Astrocyte (in vitro differentiated cells and primary cell): ENCODE results near the gene CDK17.

Experiments used
- CTCF ChIP-seq: IDR thresholded peaks from 2 replicates; pipeline ENCODE4 v1.5.1; 2011; ENCODE audit warnings: low read depth, mild to moderate bottlenecking, inconsistent platforms, low read length, moderate library complexity; ENCODE audit not compliant: insufficient read depth
- EZH2 ChIP-seq: IDR thresholded peaks from 2 replicates; pipeline ENCODE4 v1.6.1; 2012; ENCODE audit warnings: mild to moderate bottlenecking, low read length, inconsistent platforms; ENCODE audit not compliant: insufficient read depth

DNA sequence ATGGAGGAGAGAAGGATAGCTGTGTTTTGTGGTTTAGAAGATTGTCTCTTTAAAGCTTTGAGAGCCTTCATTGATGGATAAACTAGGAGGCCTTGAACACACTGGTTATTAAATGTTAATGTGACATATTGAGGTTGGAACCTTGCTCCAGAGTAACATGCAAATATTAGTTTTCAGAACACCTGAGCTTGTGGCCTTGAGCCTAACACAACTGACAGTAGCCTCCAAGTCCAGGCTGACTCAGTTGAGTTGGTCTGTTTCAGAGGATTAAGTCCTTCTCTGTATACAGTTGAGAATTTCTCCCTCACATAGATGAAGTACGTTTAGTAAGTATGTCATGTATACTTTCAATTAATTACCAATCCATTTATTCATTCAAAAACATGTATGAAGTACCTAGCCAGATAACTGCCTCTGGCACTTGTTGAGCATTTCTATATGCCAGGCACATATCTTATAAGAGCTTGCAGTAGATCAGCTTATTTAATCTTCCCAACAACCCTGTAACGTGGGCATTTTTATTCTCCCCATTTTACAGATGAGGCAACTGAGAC, 142.6 kb downstream of the CDK17 start:
- TF ChIP-seq CTCF (no peak), EZH2 (no peak)
